Trophoblast cell (in vitro differentiated cells and primary cell): Measurements from ENCODE around the gene GOLGA6L9.
"Not testable (repeated sequence)": the region's sequence is repeated elsewhere in the genome, so short reads cannot be mapped to it uniquely, and the experiment has no call there.

ENCODE experiments used
- DNase-seq, 2 donors: peaks; one replicate each; pipeline ENCODE4 v3.0.0-alpha.2; 2016
- H2AFZ ChIP-seq: 2 replicates; pipeline ENCODE4 v1.6.1; 2013; ENCODE audit warnings: low read length, moderate library complexity, mild to moderate bottlenecking; ENCODE audit not compliant: insufficient read depth, poor library complexity
- H2AK5ac ChIP-seq: 2 replicates; pipeline ENCODE4 v1.6.1; 2013; ENCODE audit warnings: mild to moderate bottlenecking, low read length
- H2BK120ac ChIP-seq: 2 replicates; pipeline ENCODE4 v1.6.1; 2013; ENCODE audit warnings: low read length, mild to moderate bottlenecking, moderate library complexity; ENCODE audit not compliant: insufficient read depth, poor library complexity
- H2BK12ac ChIP-seq: 2 replicates; pipeline ENCODE4 v1.6.1; 2013; ENCODE audit warnings: mild to moderate bottlenecking, low read length, moderate library complexity
- H2BK5ac ChIP-seq: 2 replicates; pipeline ENCODE4 v1.6.1; 2013; ENCODE audit warnings: low read length, low read depth, moderate library complexity, mild to moderate bottlenecking; ENCODE audit not compliant: poor library complexity
- H3K14ac ChIP-seq: 2 replicates; pipeline ENCODE4 v1.6.1; 2013; ENCODE audit warnings: mild to moderate bottlenecking, low read length
- H3K18ac ChIP-seq: 2 replicates; pipeline ENCODE4 v1.6.1; 2013; ENCODE audit warnings: mild to moderate bottlenecking, low read length
- H3K23ac ChIP-seq: 2 replicates; pipeline ENCODE4 v1.6.1; 2013; ENCODE audit warnings: low read length
- H3K27ac ChIP-seq: 2 replicates; pipeline ENCODE4 v1.5.1; 2013; ENCODE audit warnings: low read depth, mild to moderate bottlenecking, inconsistent platforms, low read length, moderate library complexity
- H3K27me3 ChIP-seq: 2 replicates; pipeline ENCODE4 v1.6.1; 2013; ENCODE audit warnings: inconsistent platforms, mild to moderate bottlenecking, low read length, moderate library complexity; ENCODE audit not compliant: insufficient read depth
- H3K36me3 ChIP-seq, 2 experiments: 1 replicate in 1 of 2; 2 replicates in 1 of 2; pipeline ENCODE4 v1.6.1; 2013; ENCODE audit warnings: low read length in 2 of 2, mild to moderate bottlenecking in 2 of 2, moderate library complexity in 1 of 2; ENCODE audit not compliant: insufficient read depth in 2 of 2, control insufficient read depth in 1 of 2
- H3K4ac ChIP-seq: 2 replicates; pipeline ENCODE4 v1.6.1; 2013; ENCODE audit warnings: low read depth, mild to moderate bottlenecking, low read length, moderate library complexity
- H3K4me1 ChIP-seq, 2 experiments: 1 replicate in 1 of 2; 2 replicates in 1 of 2; pipeline ENCODE4 v1.6.1; 2013; ENCODE audit warnings: low read length in 2 of 2, mild to moderate bottlenecking in 2 of 2, moderate library complexity in 1 of 2; ENCODE audit not compliant: insufficient read depth in 2 of 2, control insufficient read depth in 1 of 2
- H3K4me2 ChIP-seq: 2 replicates; pipeline ENCODE4 v1.6.1; 2013; ENCODE audit warnings: inconsistent platforms, mild to moderate bottlenecking, low read length, moderate library complexity
- H3K4me3 ChIP-seq: 2 replicates; pipeline ENCODE4 v1.5.1; 2013; ENCODE audit warnings: mild to moderate bottlenecking, low read depth, low read length, inconsistent platforms
- H3K79me1 ChIP-seq: one replicate; pipeline ENCODE4 v1.6.1; 2013; ENCODE audit warnings: low read length
- H3K79me2 ChIP-seq: 2 replicates; pipeline ENCODE4 v1.6.1; 2013; ENCODE audit warnings: low read length, mild to moderate bottlenecking; ENCODE audit not compliant: control insufficient read depth, insufficient read depth, poor library complexity
- H3K9ac ChIP-seq: 2 replicates; pipeline ENCODE4 v1.6.1; 2013; ENCODE audit warnings: mild to moderate bottlenecking, low read length
- H3K9me3 ChIP-seq: 2 replicates; pipeline ENCODE4 v1.6.1; 2013; ENCODE audit warnings: low read depth, mild to moderate bottlenecking, control low read depth, inconsistent platforms, low read length; ENCODE audit not compliant: insufficient read depth
- H4K12ac ChIP-seq: 2 replicates; pipeline ENCODE4 v1.6.1; 2013; ENCODE audit warnings: low read depth, mild to moderate bottlenecking, low read length, moderate library complexity
- H4K8ac ChIP-seq: 2 replicates; pipeline ENCODE4 v1.6.1; 2013; ENCODE audit warnings: low read depth, mild to moderate bottlenecking, low read length, moderate library complexity
- H4K91ac ChIP-seq: one replicate; pipeline ENCODE4 v1.6.1; 2013; ENCODE audit warnings: low read depth, mild to moderate bottlenecking, low read length, moderate library complexity
- WGBS: extraction: QIAGEN DNeasy Blood & Tissue Kit; methylation state at CpG from one replicate; pipeline ENCODE4 v1.1.7; 2013; ENCODE audit warnings: missing lambda C conversion rate; ENCODE audit not compliant: insufficient read length, insufficient coverage; ENCODE audit errors: extremely low coverage; 5-methylcytosine and 5-hydroxymethylcytosine counted together

GOLGA6L9 gene

GRCh38 chr15:82457336-82457735 lies 27.7 kb downstream of the GOLGA6L9 start:
- H2AFZ ChIP-seq, H3K4me1 ChIP-seq, H4K12ac ChIP-seq, H4K8ac ChIP-seq, H2AK5ac ChIP-seq, H3K18ac ChIP-seq, H3K27ac ChIP-seq, H3K79me2 ChIP-seq, H3K27me3 ChIP-seq, H4K91ac ChIP-seq, H2BK120ac ChIP-seq, H3K23ac ChIP-seq, H3K9me3 ChIP-seq, H3K36me3 ChIP-seq, H3K14ac ChIP-seq, H3K4me3 ChIP-seq, H3K9ac ChIP-seq, H3K79me1 ChIP-seq, H3K4ac ChIP-seq, H2BK12ac ChIP-seq, H2BK5ac ChIP-seq, H3K4me2 ChIP-seq, DNase-seq: not testable (repeated sequence)
- no CpG with 5 or more reads among the region's 4 CpGs for WGBS

DNA sequence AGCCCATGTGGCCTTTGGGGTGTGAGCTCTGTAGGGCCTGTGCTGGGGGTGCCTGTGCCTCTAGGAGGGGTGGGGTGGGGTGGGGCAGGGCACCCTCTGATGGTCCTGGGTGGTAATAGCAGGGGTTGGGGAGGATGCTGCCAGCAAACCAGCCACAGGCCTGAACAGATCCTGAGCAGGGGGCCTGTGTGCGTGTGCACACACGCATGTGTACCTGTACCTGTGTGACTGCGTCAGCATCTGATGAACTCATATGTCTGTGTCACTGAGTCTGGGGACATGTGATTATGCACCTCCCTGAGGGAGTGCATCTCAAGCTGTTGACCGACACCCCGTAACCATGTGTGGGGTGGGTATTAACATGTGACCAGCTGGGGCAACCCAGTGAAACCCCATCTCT lies 36.0 kb downstream of the GOLGA6L9 start:
- no CpG with 5 or more reads among the region's 5 CpGs for WGBS

DNA sequence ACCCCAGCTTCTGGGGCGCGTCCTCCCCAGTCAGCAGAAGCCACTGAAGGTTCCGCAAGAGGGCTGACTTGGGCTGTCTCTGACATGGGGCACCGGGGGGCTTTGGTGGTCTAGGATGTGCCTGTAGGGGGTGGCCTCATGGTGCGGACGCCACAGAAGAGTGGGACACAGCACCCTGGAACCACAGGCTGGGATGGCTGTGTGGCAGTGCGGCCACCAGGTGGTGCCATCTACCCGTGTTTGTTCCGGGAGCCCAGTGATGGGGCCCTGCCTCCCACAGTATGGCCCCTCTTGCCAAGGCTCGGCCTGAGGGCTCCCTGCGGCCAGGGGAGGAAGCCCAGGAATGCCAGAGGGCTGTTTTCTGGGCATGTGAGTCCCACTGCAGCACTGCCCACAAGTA lies 38.6 kb downstream of the GOLGA6L9 start:
- no CpG with 5 or more reads among the region's 11 CpGs for WGBS
- not testable (repeated sequence) for H4K8ac ChIP-seq, H3K14ac ChIP-seq

More for the DNA sequence above, 36.0 kb downstream of the GOLGA6L9 start:
- not testable (repeated sequence) for H3K79me2 ChIP-seq, H3K36me3 ChIP-seq, H4K91ac ChIP-seq, H2BK120ac ChIP-seq, DNase-seq, H3K23ac ChIP-seq, H3K18ac ChIP-seq, H3K79me1 ChIP-seq, H3K9me3 ChIP-seq, H3K4me2 ChIP-seq, H2AFZ ChIP-seq, H3K9ac ChIP-seq, H2AK5ac ChIP-seq, H2BK5ac ChIP-seq, H3K4ac ChIP-seq, H3K27ac ChIP-seq, H4K8ac ChIP-seq, H3K4me1 ChIP-seq, H4K12ac ChIP-seq, H3K14ac ChIP-seq, H3K27me3 ChIP-seq, H2BK12ac ChIP-seq, H3K4me3 ChIP-seq

DNA sequence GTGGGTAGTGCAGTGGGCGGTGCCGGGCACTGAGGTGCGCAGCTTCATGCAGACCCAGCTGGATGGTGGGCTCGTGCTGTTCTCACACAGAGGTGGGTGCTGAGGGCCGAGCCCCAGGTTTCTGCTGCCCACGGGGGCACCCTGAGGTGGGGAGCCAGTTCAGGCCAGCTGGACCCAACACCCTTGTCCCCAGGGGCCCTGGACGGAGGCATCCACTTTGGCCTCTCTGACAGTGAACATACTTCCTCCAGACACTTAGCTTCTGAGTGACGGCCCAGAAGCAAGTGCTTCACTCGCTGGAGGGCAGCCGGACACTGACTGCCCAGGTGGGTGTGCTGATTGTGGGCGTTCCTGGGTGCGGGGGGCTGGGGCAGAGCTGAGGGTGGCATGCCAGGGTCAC lies 39.8 kb downstream of the GOLGA6L9 start:
- not testable (repeated sequence) for H3K27ac ChIP-seq, H3K4me3 ChIP-seq, H4K8ac ChIP-seq, H3K18ac ChIP-seq, H3K27me3 ChIP-seq, H4K12ac ChIP-seq, H2BK120ac ChIP-seq, H2AK5ac ChIP-seq, H3K23ac ChIP-seq, H3K4ac ChIP-seq, H2BK12ac ChIP-seq, H3K79me1 ChIP-seq, H3K4me2 ChIP-seq, DNase-seq, H3K4me1 ChIP-seq, H3K9ac ChIP-seq, H3K9me3 ChIP-seq, H3K36me3 ChIP-seq, H4K91ac ChIP-seq, H3K79me2 ChIP-seq, H2AFZ ChIP-seq, H3K14ac ChIP-seq, H2BK5ac ChIP-seq
- no CpG with 5 or more reads among the region's 12 CpGs for WGBS

More for the DNA sequence above, 38.6 kb downstream of the GOLGA6L9 start:
- H4K91ac ChIP-seq, H3K27me3 ChIP-seq, H3K79me2 ChIP-seq, H3K36me3 ChIP-seq, DNase-seq, H2AFZ ChIP-seq, H2BK120ac ChIP-seq, H2BK12ac ChIP-seq, H4K12ac ChIP-seq, H3K4ac ChIP-seq, H3K4me1 ChIP-seq, H3K79me1 ChIP-seq, H3K9me3 ChIP-seq, H3K4me2 ChIP-seq, H3K23ac ChIP-seq, H3K4me3 ChIP-seq, H3K18ac ChIP-seq, H2BK5ac ChIP-seq, H3K9ac ChIP-seq, H3K27ac ChIP-seq, H2AK5ac ChIP-seq: not testable (repeated sequence)
